ENCODE results near the gene ZNF107.
"Not testable (repeated sequence)": the region's sequence is repeated elsewhere in the genome, so short reads cannot be mapped to it uniquely, and the experiment has no call there.

ZNF107 gene

GRCh38 chr7:64738403-64738802, 72.5 kb downstream of the ZNF107 start:
- not testable (repeated sequence) for DNase-seq

GRCh38 chr7:64738953-64739352, 73.0 kb downstream of the ZNF107 start:
- DNase-seq, result not testable (repeated sequence)

GRCh38 chr7:64744680-64745079, 78.7 kb downstream of the ZNF107 start:
- no peak for DNase-seq

GRCh38 chr7:64747802-64748201, 81.9 kb downstream of the ZNF107 start:
- no peak for DNase-seq

- no peak for DNase-seq
Observed at GRCh38 chr7:64753032-64753431, 87.1 kb downstream of the ZNF107 start.

GRCh38 chr7:64755865-64756264, 89.9 kb downstream of the ZNF107 start:
- DNase-seq, result no peak

- no peak for DNase-seq
Observed at GRCh38 chr7:64758151-64758550, 92.2 kb downstream of the ZNF107 start.

Data from suppressor macrophage treated with lipopolysaccharide for 4 hours (primary cell).